Glomerular visceral epithelial cell (primary cell): ENCODE data around the gene NBAS.
A peak's percentile ranks its signal among the peaks of the same experiment; 100 is the strongest.
"Not testable (repeated sequence)": the region's sequence is repeated elsewhere in the genome, so short reads cannot be mapped to it uniquely, and the experiment has no call there.

Experiments used
- DNase-seq: peaks from one replicate; pipeline ENCODE4 v3.0.0-alpha.2; 2016; ENCODE audit errors: extremely low spot score

NBAS gene

DNA sequence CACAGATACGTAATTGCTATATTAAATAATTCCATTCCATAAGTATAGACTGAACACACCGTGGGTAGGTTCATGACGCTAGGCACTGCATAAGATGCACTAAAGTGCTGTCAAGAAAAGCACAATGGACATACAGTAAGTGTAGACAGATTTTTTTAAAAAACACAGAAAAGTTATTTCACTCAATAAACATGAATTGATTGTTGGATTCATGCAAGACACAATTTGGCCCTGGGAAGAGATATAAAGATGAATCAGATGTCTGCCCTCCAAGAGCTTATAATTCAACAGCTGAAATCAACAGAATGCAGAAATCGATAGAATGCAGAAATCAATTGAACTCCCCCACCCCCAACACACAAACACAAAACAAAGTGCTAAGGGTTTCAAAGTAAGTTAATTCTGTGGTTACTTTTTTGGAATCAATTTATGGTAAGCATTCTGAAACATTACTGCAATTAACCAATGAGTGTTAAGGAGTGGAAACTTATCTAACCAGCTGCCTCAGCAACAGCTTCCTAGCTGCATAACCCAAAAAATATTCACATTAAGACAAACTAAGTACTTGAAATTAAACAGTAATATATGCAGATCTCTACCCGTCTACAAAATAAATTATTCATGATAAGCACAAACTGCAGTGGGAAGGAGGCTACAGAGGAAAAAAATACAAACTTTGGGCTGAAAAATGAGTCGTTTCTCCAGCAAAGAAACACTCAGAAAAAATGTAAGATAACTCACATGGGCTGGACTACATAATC lies 1.6 kb downstream of the NBAS start:
- no peak for DNase-seq

DNA sequence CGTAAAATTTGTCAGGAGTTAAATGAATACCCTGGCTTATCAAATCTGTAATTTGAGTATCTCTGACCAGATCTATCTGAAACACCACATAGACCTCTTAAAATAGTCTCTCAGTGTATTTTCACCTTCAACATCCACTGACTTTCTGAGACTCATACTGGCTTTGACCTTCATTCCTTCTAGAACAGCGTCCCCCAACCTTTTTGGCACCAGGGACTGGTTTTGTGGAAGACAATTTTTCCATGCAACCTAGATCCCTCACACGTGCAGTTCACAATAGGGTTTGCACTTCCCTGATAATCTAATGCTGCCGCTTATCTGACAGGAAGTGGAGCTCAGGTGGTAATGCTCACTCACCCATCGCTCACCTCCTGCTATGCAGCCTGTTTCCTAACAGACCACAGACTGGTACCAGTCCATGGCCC lies 3.2 kb downstream of the NBAS start:
- peak; percentile 0 for DNase-seq

DNA sequence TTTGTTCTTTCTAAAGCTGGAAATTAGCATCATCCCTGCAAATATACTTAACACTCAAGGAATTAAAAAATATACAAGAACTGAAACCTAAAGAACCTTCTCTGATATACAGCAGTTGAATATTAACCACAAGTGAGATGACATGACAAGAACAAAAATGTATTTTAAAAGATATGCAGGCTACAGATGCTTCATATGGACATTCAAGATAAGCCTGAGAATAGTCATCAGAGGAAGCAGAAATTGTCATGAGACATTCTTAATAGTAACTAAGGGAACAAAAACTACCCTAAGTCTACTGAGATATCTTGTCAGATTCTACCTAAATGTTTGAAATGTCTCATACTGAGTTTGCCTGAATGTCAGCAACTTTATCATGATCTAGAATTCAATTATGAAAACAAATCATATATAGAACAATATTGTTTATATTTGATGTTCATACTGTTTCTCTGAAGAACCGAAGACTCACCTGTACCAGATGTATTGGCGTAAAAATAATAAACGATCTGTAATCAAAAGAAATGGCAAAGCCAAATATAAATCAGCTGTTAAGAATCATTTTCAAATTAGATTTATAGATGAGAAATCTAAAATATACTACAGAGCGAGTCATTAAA lies 4.7 kb downstream of the NBAS start:
- DNase-seq = no peak

DNA sequence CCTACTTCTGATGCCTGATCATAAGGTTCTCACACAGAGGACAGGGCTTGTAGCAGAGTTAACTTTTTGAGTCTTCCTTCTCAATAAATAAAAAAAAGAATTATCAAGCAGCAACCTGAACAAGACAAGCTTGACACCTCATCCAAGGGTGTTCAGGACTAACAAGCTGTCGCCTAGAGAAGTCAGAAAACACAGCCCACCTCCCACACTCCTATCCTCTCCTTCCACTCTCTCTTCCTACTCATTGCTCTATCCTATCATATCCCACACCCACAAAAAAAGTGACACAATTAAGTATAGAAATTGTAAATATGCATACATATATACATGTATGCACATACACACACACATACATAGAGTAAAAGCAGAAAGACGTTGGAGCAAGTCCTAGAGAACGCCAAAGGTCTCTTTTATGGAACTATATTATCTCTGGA lies 5.4 kb downstream of the NBAS start:
- DNase-seq = no peak

DNA sequence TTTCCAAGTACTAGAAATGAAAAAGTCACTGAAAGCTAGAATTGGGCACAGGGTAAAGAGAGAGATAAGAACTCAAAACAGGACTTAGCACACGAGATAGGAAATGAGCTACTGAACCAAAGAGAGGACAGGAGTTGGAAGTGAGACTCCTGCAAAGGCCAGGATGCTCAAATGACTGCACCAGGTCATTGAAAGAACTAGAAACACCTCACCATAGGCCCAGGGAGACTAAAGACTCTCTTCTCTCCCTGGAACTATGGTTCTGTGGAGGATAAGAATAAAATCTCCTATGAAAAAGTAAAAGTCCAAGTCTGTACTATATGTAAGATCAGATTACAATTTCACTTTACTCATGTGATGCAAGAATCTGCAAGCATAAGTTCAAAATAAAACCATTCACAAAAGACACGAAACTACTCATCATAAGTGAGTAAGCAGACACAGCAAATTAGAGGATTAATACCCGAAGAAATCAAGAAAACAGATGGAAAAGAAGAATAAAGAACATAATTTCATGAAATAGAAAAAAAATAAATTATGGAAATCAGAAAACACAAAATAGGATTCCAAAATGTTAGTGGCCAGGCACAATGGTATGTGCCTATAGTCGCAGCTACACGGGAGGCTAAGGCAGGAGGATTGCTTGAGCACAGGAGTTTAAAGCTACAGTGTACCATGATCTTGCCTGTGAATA lies 6.5 kb downstream of the NBAS start:
- no peak for DNase-seq

DNA sequence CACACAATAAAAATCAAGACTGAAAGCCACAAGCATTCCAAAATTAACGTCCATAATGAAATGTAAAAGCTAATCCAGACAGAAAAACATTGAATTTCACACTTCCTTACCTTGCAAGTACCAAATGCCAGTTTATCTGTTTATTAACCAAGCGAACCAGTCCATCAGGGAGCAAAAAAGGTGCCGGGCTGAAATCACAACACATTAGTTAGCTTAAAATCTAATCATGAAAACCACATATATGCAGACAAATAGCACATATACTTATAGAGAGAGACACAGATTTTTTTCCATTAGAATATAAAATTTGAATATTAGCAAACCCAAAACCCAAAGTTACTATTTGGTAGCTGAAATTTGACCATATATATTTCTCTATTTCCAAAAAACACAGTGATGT lies 7.2 kb downstream of the NBAS start:
- DNase-seq = no peak

DNA sequence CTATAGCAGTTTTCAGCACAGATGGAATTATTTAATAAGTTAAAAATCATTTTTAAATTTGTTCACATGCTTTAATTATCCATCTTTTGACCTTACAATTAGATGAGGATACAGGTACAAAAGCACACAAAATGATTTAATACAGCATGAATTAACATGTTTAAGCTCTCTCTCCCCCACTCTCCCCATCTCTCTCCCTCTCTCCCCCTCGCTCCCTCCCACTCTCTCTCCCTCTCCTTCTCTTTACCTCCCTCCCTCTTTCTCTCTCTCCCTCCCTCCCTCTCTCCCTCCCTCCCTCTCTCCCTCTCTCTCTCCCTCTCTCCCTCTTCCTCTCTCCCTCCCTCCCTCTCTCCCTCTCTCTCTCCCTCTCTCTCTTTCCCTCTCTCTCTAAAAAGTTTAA lies 7.6 kb downstream of the NBAS start:
- no peak for DNase-seq

DNA sequence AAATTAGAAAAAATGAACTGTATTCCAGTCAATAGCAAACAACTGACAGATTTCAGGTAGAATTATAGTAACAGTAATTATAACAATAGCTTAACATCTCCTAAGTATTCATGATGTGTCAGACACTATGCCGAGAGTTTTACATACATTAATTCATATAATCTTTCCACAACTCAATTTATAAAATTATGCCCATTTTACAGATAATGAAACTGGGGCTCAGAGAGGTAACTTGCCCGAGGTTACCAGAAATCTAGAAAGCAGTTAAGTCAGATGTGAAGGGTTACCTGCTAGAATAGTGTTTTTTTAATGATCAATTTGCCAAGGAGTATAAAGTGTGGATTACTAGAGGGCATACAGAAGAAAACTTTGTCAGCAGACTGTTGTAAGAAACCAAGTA lies 12.2 kb downstream of the NBAS start:
- DNase-seq = no peak

DNA sequence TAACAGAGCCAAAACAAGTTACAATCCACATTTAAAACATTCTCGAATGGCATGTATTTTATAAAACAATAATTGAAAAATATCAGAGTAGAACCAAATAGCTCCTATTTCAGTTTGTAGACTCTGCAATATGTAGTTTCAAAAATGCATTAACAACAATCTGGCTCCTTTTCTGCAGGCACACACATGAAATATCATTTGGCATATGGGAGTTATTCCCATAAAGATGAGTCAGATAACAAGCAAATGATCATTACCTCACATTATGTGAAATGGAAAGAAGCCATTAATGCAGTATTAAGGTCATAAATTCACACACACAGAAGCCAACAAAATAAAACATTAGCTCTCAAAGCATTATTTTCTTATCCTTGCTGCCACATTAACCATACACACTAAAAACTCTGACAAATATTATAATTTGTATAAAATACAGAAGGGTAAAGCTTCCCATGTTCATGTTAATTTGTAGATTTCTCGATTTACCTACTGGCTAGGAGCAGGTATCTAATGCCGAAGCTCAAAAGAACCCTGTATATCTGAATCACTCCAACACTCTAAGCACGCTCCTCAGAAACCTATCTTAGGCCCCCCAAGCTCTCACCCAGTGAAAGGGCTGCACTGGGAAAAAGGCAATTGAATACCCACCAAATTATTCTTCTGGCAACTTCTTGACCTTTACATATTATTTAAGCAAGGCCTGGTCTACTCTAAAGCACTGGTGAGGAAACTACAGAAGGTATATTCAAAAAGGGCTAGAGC lies 13.8 kb downstream of the NBAS start:
- DNase-seq = no peak

DNA sequence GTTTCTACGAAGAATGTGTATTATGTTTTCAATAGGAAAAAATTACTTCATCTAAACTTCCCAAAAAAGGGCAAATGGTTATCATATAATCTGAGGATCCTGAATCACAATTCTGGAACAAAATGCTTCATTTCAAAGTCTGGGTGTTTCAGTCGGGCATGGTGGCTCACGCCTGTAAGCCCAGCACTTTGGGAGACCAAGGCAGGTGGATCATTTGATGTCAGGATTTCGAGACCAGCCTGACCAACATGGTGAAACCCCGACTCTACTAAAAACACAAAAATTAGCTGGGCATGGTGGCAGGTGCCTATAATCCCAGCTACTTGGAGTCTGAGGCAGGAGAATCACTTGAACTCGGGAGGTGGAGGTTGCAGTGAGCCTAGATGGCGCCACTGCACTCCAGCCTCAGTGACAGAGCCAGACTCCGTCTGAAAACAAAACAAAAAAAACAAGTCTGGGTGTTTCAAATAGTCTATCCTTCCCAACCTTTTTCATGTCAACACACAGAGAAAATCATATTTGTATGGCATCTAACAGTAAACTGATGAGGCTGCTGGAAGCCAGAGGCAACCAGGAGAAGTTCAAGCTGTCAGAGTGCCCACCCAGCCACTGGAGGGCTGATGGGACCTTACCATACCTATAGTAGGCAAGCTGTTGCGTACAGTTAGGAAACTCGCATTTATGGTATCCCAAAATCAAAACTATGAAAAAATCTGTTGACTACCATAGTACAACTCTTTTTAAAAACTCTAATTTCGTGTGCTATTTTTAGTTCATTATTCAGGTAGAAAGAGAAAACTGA lies 14.6 kb downstream of the NBAS start:
- no peak for DNase-seq

DNA sequence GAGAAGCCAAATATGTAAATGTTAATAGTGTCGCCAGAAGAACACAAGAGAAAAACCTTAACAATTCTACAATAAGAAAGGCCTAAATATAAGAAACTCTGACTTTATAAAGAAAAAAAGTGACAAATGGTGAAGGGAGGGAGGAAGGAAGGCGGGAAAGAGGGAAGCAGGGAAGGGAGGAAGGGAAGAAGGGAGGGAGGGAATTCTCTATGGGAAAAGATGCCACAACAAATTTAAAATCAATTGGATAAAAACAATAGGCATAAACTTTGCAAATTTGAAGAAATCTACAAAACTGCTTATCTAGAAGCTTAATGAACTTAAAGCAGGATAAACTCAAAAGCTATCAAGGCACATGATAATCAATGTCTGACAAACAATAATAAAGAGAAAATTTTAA lies 16.9 kb downstream of the NBAS start:
- no peak for DNase-seq

DNA sequence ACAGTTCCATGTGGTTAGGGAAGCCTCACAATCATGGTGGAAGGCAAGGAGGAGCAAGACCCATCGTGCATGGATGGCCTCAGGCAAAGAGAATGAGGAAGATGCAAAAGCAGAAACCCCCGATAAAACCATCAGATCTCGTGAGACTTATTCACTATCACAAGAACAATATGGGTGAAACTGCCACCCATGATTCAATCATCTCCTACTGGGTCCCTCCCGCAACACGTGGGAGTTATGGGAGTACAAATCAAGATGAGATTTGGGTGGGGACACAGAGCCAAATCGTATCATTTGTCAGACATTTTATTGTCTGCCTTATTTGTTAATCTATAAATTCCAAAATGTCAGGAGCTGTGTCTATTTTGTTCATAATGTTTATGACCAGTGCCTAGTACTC lies 17.6 kb downstream of the NBAS start:
- DNase-seq = no peak

DNA sequence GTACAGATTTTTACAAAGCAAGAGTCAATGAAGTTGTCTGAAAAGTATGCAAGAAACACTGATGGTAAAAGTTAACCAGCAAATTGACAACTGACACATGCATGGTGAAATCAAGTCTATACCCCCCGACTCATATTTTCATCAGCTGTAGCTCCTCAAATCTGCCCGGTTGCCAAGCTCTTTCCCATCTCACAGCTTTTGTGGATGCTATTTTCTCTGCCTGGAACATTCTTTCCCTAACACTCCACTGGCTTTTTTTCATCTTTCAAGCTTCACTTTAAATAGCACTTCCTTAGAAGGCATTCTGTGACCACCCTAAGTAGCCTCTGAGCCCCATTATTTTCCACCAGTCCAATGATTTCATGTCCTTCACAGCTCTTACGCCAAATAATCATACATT lies 18.1 kb downstream of the NBAS start:
- no peak for DNase-seq

DNA sequence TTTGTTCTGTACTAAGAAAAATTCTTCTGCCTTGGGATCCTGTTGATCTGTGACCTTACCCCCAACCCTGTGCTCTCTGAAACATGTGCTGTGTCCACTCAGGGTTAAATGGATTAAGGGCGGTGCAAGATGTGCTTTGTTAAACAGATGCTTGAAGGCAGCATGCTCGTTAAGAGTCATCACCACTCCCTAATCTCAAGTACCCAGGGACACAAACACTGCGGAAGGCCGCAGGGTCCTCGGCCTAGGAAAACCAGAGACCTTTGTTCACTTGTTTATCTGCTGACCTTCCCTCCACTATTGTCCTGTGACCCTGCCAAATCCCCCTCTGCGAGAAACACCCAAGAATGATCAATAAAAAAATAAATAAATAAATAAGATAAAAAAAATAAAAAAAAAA lies 18.9 kb downstream of the NBAS start:
- not testable (repeated sequence) for DNase-seq

DNA sequence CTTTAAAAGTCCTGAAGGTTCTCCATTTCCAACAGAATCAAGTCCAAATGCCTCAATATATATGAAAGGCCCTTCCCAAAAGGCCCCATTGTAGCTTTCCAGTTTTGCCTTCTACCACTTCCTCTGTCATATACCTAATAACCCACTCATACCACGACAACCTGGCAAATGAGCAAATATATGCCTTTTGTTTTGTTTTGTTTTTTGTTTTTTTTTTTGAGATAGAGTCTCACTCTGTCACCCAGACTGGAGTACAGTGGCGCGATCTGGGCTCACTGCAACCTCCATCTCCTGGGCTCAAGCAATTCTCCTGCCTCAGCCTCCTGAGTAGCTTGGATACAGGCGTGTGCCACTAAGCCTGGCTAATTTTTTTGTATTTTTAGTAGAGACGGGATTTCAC lies 20.6 kb downstream of the NBAS start:
- DNase-seq = not testable (repeated sequence)

DNA sequence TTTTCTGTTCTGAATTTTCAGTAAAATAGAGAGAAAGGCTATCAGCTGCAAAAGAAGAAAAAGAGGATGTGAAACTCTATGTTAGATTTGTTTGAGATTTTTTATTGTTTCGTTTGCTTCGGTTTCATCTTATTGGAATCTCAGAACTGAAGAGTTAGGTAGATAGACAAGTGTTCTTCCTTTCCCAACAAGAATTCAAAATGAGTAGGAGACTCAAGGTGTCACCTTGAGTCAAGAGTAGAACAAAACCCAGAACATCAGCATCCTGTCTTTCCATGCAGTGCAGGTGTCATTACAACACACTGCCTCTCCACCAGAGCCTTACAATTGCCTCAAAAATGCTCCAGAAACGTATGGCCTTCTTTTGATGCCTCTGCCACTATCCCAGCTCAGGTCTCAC lies 21.1 kb downstream of the NBAS start:
- DNase-seq = no peak

DNA sequence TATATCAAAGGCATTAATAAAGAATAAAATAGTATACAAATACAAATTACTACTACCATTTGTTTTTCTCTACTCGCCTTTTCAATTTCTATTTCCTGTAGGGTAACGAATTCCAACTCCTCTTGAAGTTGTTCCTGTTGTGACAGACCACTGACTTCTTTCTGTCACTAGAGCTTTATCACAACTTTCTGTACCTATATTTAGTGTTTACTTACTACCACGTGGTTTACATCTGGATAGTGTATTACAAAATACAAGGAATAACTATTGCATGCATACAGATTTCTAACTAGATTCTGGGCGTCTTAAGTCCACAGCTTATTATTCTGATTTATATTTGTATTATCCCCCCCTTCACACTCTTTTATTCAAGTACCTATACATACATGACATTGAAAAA lies 22.3 kb downstream of the NBAS start:
- no peak for DNase-seq

DNA sequence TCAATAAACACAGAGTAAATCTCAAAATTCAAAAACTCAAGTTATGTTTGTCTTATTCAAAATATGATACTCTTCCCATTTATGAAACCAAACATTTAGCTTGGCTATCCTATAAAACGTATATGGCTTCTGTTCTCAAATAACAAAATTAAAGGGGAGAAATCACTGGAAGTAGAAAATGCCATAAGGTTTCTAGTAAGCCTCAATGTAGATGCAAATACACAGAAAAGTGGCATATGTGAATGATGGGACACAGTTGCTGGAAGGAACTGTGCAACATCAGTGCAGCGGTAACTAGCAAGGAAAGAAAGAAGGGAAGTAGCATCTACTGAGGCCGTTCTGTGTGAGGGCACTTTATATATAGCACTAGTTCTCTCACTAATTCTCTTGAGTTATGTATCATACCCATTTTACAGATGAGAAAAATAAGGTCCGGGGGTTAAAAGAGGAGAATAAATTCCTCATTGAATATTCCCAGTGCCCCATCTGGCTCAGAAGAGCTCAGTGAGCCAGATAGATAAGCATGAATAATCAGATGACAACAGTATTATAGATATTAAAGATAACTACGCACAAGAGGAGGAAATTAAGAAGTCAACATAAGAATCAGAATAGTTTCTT lies 27.2 kb downstream of the NBAS start:
- DNase-seq = no peak

DNA sequence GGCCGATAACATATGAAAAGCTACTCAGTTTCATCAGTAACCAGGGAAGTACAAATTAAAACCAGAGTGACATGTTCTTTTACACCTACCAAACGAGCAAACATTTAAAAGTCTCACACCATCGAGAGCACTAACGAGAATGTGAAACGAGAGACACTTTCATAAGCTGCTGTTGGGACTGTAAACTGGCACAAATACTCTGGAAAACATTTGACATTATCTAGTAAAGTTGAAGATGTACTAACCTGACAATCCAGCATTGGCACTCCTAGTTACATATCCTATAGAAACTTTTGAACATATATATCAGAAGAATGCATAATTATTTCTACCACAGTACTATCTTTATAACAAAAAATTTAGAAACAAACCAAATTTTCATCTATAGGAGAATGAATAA lies 28.1 kb downstream of the NBAS start:
- no peak for DNase-seq

DNA sequence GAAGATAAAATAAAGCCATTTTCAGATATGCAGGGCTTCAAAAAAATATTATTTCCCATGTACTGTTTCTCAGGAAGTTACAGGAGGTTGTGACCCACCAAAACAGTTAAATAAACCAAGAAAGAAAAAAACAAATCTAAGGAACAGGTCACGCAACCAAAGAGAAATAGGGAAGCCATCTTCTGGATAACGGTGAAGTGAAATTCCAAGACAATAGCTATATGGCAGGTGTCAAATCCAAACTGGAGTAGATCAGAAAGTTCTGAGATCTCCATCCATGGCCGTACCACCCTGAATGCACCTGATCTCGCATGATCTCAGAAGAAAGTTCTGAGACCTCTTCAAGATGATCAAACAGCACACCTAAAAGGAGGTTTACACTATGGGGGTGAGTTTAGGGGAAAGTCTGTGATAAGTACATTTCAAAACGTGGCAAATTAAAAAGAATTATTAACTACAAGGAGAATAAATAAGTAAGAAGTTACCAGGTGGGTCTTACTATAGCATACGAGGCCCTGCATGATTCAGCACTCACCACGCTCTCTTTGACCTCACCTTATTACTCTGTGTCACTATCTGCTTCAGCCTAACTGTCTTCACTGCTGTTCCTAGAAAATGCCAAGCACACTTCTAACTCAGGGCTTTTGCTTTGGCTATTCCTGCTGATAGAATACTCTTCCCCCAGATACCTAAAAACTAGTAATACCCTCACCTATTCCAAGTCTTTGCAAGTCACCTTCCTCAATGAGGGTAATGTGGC lies 29.9 kb downstream of the NBAS start:
- DNase-seq = no peak
